Esophagus muscularis mucosa (tissue), 4 donors: ENCODE results near the gene TENT4B. TPM values are rescaled to one million over a fixed set of nuclear protein-coding genes. Genes with fewer than 3 reads are reported as not detected.

ENCODE experiments used
- DNase-seq: peaks from one replicate; pipeline ENCODE4 v3.0.0-alpha.2; 2017; ENCODE audit errors: extremely low spot score
- H3K27ac ChIP-seq, 4 donors: fragments of 200-600 bp; sonication (generic); replicated peaks in 1 of 4; 1 replicate in 3 of 4; 2 replicates in 1 of 4; pipeline ENCODE4 v1.5.1; 2016 to 2019; ENCODE audit warnings: mild to moderate bottlenecking in 1 of 4
- H3K27me3 ChIP-seq, 4 donors: fragments of 200-600 bp; sonication (generic); one replicate each; pipeline versions ENCODE4 v1.5.1 to v1.6.0; 2016 to 2019
- H3K36me3 ChIP-seq, 4 donors: fragments of 200-600 bp; sonication (generic); one replicate each; pipeline ENCODE4 v1.5.1; 2016 to 2019
- H3K4me1 ChIP-seq, 4 donors: fragments of 200-600 bp; sonication (generic); one replicate each; pipeline ENCODE4 v1.5.1; 2016 to 2019
- H3K4me3 ChIP-seq, 4 donors: fragments of 200-600 bp; sonication (generic); 1 replicate in 2 of 4; 2 replicates in 2 of 4; pipeline ENCODE4 v1.5.1; 2016 to 2019; ENCODE audit warnings: mild to moderate bottlenecking in 4 of 4, moderate library complexity in 1 of 4
- H3K9me3 ChIP-seq, 4 donors: fragments of 200-600 bp; sonication (generic); 1 replicate in 3 of 4; 2 replicates in 1 of 4; pipeline ENCODE4 v1.5.1; 2016 to 2019
- EP300 ChIP-seq: sonication (generic); formaldehyde crosslinking; IDR thresholded peaks from one replicate; pipeline ENCODE4 v1.6.1; 2017; ENCODE audit warnings: antibody characterized with exemption
- POLR2A ChIP-seq: fragments of 450-650 bp; IDR thresholded peaks from one replicate; pipeline ENCODE4 v1.6.1; 2017; ENCODE audit warnings: antibody characterized with exemption, moderate library complexity, mild to moderate bottlenecking, low read depth
- POLR2AphosphoS5 ChIP-seq, 2 donors: sonication (generic); formaldehyde crosslinking; IDR thresholded peaks; one replicate each; pipeline ENCODE4 v1.6.1; 2017; ENCODE audit warnings: antibody characterized with exemption in 2 of 2
- WGBS: methylation state at CpG from one replicate; pipeline ENCODE4 v1.1.5; 2018; 5-methylcytosine and 5-hydroxymethylcytosine counted together
- intact Hi-C: fragments of 100-400 bp; cut with DNase I; formaldehyde crosslinking; loops from one replicate; pipeline ENCODE4 v1.15.1; 2023
- total RNA-seq, 4 donors: library from RNA; depleted of rRNA; stranded (reverse); fragments of >200 nt; gene quantifications; one replicate each; pipeline versions ENCODE4 v1.1.0 to v1.2.1, GENCODE V29; 2016
- TF ChIP-seq, protein P1 (sequence below), 3 experiments: fragments of 200-600 bp in 2 of 3; fragments of 450-650 bp in 1 of 3; sonication (generic) in 2 of 3; IDR thresholded peaks; one replicate each; pipeline ENCODE4 v1.5.1; 2017 to 2019; ENCODE audit warnings: antibody characterized with exemption in 3 of 3, mild to moderate bottlenecking in 2 of 3, moderate library complexity in 1 of 3

Gene TENT4B
- total RNA-seq, 4 donors from 2014 or later: 9.9 to 18.3 (median 16.7) TPM

DNA sequence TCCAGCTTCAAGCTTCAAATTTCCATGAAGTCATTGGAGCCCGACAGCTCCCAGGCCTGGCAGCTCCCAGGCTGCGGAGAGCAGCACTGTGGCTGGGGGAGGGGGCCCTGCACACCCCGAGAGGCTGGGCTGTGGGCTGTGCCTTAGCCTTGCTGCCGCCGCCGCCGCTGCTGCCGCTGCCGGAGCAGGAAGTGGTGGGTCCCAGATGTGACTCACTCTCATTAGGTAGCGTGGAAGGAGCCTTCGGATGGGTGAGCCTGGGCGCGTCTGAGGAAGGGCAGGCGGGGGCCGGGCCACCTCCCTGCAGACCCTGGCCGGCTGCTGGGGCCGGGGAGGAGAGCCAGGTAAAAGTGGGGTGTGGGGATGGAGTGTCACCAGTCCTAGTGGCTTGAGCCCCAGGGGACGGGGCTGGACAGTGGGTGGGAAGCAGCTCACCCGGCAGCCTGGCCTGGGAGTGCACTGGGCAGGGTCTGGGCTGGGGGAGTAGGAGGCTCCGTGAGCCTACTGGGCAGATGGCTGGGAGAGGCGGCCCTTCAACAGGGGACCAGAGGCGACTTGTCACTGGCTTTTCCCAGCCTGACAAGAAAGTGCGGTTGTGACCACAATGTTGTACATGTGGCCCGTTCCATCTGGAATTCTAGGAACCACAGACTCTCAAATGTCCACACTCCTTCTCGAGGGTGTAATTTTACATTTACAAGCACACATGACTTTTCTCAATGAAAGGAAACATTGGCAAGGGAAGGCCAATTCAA is 113.4 kb downstream of the TENT4B start, which contains the start of gene ADCY7:
Gene ADCY7 (plus strand): TSS at position 215 of the 755 bp plus-strand sequence. CDS start 21,629 bp downstream, outside the sequence.
- Histone ChIP-seq H3K4me3 (peak within 1 kb of the TSS; percentile 38 to 51 (median 40)), H3K27me3 (no peaks in the 10 kb centered on the region), H3K4me1 (peaks cover 3 to 29% (median 21%) of the 10 kb centered on the region in 4 donors), H3K36me3 (no peaks in the 10 kb centered on the region), H3K9me3 (no peaks in the 10 kb centered on the region), H3K27ac (peak within 1 kb of the TSS; percentile 40 to 62 (median 52))
- 30% methylated on average over 25 of the region's 25 CpGs for WGBS
- no peak for DNase-seq
- TF ChIP-seq POLR2A (no peak), EP300 (no peak), POLR2AphosphoS5 (IDR thresholded peaks at IDR 0.05) (no peak)
- TF ChIP-seq, protein P1, sequence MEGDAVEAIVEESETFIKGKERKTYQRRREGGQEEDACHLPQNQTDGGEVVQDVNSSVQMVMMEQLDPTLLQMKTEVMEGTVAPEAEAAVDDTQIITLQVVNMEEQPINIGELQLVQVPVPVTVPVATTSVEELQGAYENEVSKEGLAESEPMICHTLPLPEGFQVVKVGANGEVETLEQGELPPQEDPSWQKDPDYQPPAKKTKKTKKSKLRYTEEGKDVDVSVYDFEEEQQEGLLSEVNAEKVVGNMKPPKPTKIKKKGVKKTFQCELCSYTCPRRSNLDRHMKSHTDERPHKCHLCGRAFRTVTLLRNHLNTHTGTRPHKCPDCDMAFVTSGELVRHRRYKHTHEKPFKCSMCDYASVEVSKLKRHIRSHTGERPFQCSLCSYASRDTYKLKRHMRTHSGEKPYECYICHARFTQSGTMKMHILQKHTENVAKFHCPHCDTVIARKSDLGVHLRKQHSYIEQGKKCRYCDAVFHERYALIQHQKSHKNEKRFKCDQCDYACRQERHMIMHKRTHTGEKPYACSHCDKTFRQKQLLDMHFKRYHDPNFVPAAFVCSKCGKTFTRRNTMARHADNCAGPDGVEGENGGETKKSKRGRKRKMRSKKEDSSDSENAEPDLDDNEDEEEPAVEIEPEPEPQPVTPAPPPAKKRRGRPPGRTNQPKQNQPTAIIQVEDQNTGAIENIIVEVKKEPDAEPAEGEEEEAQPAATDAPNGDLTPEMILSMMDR (IDR thresholded peaks at IDR 0.05): no peak
- intact Hi-C loops: no loop called here

GRCh38 chr16:50267151-50267631 is 114.1 kb downstream of the TENT4B start:
- WGBS: 88% methylated on average over 8 of the region's 8 CpGs
- intact Hi-C loops: no loop called here
- Histone ChIP-seq H3K9me3 (no peaks in the 10 kb centered on the region), H3K27ac (peak overlapping the region in 3 of 4 donors; percentile 35 to 62 (median 40)), H3K4me3 (peak overlapping the region in 3 of 4 donors; percentile 38 to 51 (median 40)), H3K4me1 (peaks cover 3 to 32% (median 19%) of the 10 kb centered on the region in 4 donors), H3K27me3 (no peaks in the 10 kb centered on the region), H3K36me3 (no peaks in the 10 kb centered on the region)
- no peak for TF ChIP-seq POLR2A
- TF ChIP-seq, protein P1 (IDR thresholded peaks at IDR 0.05): no peak
- TF ChIP-seq POLR2AphosphoS5 (IDR thresholded peaks at IDR 0.05): no peak
- no peak for TF ChIP-seq EP300
- DNase-seq: no peak

DNA sequence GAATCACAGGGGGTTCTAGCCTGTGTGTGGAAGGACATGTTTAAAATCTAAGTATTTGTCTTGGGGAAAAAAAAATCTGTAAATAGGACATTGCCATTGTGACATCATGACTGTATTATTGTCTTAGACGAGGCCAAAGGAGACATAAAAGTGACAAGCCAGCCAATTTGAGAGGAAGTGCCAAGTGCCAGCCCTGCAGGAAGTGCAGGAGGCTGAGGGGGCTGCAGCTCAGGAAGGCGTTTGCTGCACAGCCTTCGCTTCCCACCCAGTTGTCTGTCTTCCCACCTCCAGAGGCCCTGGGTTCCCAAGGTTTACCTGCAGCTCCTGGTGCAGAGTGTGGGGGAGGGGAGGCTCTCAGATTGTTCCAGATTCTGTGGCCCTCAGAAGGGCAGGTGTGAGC is 114.5 kb downstream of the TENT4B start:
- DNase-seq: no peak
- TF ChIP-seq POLR2AphosphoS5 (IDR thresholded peaks at IDR 0.05) (no peak), POLR2A (no peak), EP300 (no peak)
- TF ChIP-seq, protein P1 (IDR thresholded peaks at IDR 0.05): no peak
- intact Hi-C loops: no loop called here
- Histone ChIP-seq H3K36me3 (no peaks in the 10 kb centered on the region), H3K27ac (peak overlapping the region in 1 of 4 donors; percentile 35), H3K27me3 (no peaks in the 10 kb centered on the region), H3K4me3 (no peak overlapping the region), H3K9me3 (no peaks in the 10 kb centered on the region), H3K4me1 (peaks cover 3 to 36% (median 23%) of the 10 kb centered on the region in 4 donors)
- 92% methylated on average over 3 of the region's 3 CpGs for WGBS

GRCh38 chr16:50268352-50268751 is 115.2 kb downstream of the TENT4B start:
- WGBS: 84% methylated on average over 5 of the region's 5 CpGs
- Histone ChIP-seq H3K4me3 (no peak overlapping the region), H3K27ac (no peak overlapping the region), H3K9me3 (no peaks in the 10 kb centered on the region), H3K36me3 (no peaks in the 10 kb centered on the region), H3K27me3 (no peaks in the 10 kb centered on the region), H3K4me1 (peaks cover 3 to 38% (median 27%) of the 10 kb centered on the region in 4 donors)
- intact Hi-C loops: no loop called here
- no peak for DNase-seq
- no peak for TF ChIP-seq EP300
- no peak for TF ChIP-seq POLR2A
- no peak for TF ChIP-seq POLR2AphosphoS5 (IDR thresholded peaks at IDR 0.05)
- TF ChIP-seq, protein P1 (IDR thresholded peaks at IDR 0.05): no peak
